Measurements from ENCODE around the gene PIK3IP1. TPM values are rescaled to one million over a fixed set of nuclear protein-coding genes. Genes with fewer than 3 reads are reported as not detected.

Gene PIK3IP1
- total RNA-seq, 1 donor from 2014 or later = 16.4 TPM

DNA sequence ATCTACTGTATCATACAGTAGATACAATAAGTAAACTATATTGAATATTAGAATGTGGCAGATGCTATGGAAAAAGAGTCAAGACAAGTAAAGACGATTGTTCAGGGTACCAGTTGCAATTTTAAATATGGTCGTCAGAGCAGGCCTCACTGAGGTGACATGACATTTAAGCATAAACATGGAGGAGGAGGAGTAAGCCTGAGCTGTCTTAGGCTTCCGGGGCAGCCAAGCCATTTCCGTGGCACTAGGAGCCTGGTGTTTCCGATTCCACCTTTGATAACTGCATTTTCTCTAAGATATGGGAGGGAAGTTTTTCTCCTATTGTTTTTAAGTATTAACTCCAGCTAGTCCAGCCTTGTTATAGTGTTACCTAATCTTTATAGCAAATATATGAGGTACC is 14.5 kb downstream of the PIK3IP1 start:
- peaks cover 65 to 89% of the 10 kb centered on the region in 2 donors for H3K36me3 ChIP-seq
- H3K9me3 ChIP-seq = no peaks in the 10 kb centered on the region
- TF ChIP-seq, protein P1, sequence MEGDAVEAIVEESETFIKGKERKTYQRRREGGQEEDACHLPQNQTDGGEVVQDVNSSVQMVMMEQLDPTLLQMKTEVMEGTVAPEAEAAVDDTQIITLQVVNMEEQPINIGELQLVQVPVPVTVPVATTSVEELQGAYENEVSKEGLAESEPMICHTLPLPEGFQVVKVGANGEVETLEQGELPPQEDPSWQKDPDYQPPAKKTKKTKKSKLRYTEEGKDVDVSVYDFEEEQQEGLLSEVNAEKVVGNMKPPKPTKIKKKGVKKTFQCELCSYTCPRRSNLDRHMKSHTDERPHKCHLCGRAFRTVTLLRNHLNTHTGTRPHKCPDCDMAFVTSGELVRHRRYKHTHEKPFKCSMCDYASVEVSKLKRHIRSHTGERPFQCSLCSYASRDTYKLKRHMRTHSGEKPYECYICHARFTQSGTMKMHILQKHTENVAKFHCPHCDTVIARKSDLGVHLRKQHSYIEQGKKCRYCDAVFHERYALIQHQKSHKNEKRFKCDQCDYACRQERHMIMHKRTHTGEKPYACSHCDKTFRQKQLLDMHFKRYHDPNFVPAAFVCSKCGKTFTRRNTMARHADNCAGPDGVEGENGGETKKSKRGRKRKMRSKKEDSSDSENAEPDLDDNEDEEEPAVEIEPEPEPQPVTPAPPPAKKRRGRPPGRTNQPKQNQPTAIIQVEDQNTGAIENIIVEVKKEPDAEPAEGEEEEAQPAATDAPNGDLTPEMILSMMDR (IDR thresholded peaks at IDR 0.05) = no peak
- DNase-seq (ENCODE audit: low spot score in 2 of 2) = no peak
- intact Hi-C loops (cut with DNase I) = no loop called here
- H3K27ac ChIP-seq = no peak overlapping the region
- H3K4me1 ChIP-seq = no peaks in the 10 kb centered on the region
- H3K4me3 ChIP-seq = no peak overlapping the region
- no peaks in the 10 kb centered on the region for H3K27me3 ChIP-seq

DNA sequence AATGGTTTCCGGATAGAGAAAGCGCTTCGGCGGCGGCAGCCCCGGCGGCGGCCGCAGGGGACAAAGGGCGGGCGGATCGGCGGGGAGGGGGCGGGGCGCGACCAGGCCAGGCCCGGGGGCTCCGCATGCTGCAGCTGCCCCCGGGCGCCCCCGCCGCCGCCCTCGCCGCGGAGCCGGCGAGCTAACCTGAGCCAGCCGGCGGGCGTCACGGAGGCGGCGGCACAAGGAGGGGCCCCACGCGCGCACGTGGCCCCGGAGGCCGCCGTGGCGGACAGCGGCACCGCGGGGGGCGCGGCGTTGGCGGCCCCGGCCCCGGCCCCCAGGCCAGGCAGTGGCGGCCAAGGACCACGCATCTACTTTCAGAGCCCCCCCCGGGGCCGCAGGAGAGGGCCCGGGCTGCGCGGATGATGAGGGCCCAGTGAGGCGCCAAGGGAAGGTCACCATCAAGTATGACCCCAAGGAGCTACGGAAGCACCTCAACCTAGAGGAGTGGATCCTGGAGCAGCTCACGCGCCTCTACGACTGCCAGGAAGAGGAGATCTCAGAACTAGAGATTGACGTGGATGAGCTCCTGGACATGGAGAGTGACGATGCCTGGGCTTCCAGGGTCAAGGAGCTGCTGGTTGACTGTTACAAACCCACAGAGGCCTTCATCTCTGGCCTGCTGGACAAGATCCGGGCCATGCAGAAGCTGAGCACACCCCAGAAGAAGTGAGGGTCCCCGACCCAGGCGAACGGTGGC is 15.7 kb downstream of the PIK3IP1 start:
- TF ChIP-seq, protein P1 (IDR thresholded peaks at IDR 0.05) = no peak
- no peak overlapping the region for H3K4me3 ChIP-seq
- H3K9me3 ChIP-seq = no peaks in the 10 kb centered on the region
- DNase-seq (ENCODE audit: low spot score in 2 of 2) = no peak
- H3K27me3 ChIP-seq = no peaks in the 10 kb centered on the region
- H3K4me1 ChIP-seq = no peaks in the 10 kb centered on the region
- no peak overlapping the region for H3K27ac ChIP-seq
- intact Hi-C loops (cut with DNase I) = no loop called here
- peaks cover 58 to 86% of the 10 kb centered on the region in 2 donors for H3K36me3 ChIP-seq

DNA sequence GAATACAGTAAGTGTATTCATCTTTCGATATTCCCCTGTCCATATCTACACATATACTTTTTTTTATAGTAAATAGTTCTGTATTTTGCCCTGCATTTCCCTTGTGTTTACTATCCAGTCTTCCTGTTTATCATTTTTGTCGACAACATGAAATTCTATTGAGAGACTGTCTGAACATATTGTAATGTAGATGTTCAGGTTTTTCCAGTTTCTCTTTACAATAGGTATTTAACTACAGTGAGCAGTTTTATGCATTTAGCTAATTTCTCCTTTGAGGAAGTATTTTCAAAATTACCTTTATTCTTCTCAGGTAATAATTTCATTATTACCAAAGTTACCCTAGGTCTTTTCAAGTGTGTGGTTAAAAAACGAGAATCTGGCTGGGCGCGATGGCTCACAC is 16.7 kb downstream of the PIK3IP1 start:
- no peaks in the 10 kb centered on the region for H3K4me1 ChIP-seq
- no peak overlapping the region for H3K4me3 ChIP-seq
- TF ChIP-seq, protein P1 (IDR thresholded peaks at IDR 0.05) = no peak
- H3K36me3 ChIP-seq = peaks cover 55 to 81% of the 10 kb centered on the region in 2 donors
- H3K9me3 ChIP-seq = no peaks in the 10 kb centered on the region
- no peak for DNase-seq (ENCODE audit: low spot score in 2 of 2)
- H3K27ac ChIP-seq = no peak overlapping the region
- H3K27me3 ChIP-seq = no peaks in the 10 kb centered on the region
- intact Hi-C loops (cut with DNase I) = no loop called here

DNA sequence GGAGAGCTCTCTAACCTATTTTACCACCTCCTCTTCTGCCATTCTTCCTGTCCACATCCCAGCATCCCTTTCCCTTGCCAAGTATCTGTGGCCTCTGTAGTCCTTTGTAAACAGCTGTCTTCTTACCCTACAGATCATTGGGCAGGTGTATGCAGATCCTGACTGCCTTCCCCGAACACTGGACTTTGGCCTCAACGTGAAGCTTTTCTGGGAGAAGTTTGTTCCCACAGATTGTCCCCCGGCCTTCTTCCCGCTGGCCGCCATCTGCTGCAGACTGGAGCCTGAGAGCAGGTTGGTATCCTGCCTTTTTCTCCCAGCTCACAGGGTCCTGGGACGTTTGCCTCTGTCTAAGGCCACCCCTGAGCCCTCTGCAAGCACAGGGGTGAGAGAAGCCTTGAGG is 17.3 kb downstream of the PIK3IP1 start:
- intact Hi-C loops (cut with DNase I) = no loop called here
- no peaks in the 10 kb centered on the region for H3K27me3 ChIP-seq
- no peak for DNase-seq (ENCODE audit: low spot score in 2 of 2)
- H3K27ac ChIP-seq = no peak overlapping the region
- no peaks in the 10 kb centered on the region for H3K4me1 ChIP-seq
- H3K9me3 ChIP-seq = no peaks in the 10 kb centered on the region
- TF ChIP-seq, protein P1 (IDR thresholded peaks at IDR 0.05) = no peak
- H3K36me3 ChIP-seq = peaks cover 53 to 76% of the 10 kb centered on the region in 2 donors
- H3K4me3 ChIP-seq = no peak overlapping the region

DNA sequence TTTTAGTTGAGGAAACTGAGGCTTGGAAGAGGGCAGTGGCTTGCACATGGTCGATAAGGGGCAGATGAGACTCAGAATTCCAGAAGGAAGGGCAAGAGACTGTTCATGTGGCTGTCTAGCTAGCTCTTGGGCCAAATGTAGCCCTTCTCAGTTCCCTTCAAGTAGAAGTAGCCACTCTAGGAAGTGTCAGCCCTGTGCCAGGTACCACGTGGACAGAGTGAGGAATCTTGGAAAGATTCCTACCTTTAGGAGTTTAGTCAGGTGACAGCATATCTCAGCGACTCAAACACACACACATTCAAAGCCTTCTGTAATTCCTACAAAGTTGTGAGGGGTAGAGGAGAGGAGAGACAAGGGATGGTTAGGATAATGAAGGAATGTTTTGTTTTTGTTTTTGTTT is 18.3 kb downstream of the PIK3IP1 start:
- no peaks in the 10 kb centered on the region for H3K4me1 ChIP-seq
- DNase-seq (ENCODE audit: low spot score in 2 of 2) = no peak
- intact Hi-C loops (cut with DNase I) = loop anchor here (5.0 kb wide), 1 partner anchor 167 kb away; the partner anchor contains the start of gene SELENOM
- H3K27me3 ChIP-seq = no peaks in the 10 kb centered on the region
- H3K27ac ChIP-seq = no peak overlapping the region
- H3K9me3 ChIP-seq = no peaks in the 10 kb centered on the region
- H3K4me3 ChIP-seq = no peak overlapping the region
- H3K36me3 ChIP-seq = peaks cover 44 to 71% of the 10 kb centered on the region in 2 donors
- TF ChIP-seq, protein P1 (IDR thresholded peaks at IDR 0.05) = no peak
